HG03060 (cell line): Measurements from ENCODE around the gene TBX1.

Experiments
- ATAC-seq: cut with Tn5 transposase; IDR thresholded peaks from one replicate; pipeline ENCODE4 v1.9.1; 2021; ENCODE audit warnings: low read depth, moderate number of reproducible peaks; ENCODE audit not compliant: unreplicated experiment

TBX1 gene

DNA sequence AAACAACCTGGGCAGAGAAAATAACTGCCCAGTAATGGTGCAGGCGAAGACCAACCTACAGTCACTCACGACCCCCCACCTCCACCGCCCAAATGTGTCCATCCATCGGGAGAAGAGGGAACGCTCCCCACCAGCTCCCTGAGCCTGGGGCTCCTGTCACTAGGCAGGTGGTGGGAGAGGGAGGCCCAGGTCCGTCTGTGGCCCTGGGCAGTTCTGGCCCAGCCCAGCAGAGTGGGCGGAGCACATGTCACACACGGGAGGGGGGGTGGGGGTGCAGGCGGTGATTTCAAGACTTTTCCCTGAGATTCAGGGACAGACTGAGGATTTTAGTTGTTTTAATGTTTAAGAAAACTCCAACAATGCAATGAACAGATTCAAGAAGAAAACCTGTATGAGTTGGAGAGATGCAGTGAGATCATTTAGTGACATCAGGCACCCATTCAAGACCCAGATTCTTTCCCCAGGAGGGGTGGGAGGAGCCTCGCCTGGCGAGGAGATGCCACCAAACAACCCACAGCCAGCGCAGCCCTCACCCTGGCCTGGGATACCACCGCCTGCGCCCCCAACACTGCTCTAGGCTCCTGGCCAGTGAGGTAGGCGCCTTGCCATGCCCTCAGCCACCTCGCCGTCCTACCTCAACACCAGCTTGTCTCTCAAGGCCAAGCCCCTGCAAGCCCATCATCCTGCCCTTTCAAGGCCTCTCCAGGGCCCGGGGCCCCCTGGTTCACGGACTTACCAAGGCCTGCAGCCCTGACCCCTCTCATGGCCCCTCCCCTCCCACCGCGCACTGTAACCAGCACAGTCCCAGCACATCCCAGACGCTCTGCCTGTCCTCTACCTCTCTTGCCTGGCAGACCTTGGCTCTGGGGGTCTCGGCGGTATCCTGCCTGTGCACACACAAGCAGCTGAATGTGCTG, 36.8 kb downstream of the TBX1 start:
- ATAC-seq: no peak

DNA sequence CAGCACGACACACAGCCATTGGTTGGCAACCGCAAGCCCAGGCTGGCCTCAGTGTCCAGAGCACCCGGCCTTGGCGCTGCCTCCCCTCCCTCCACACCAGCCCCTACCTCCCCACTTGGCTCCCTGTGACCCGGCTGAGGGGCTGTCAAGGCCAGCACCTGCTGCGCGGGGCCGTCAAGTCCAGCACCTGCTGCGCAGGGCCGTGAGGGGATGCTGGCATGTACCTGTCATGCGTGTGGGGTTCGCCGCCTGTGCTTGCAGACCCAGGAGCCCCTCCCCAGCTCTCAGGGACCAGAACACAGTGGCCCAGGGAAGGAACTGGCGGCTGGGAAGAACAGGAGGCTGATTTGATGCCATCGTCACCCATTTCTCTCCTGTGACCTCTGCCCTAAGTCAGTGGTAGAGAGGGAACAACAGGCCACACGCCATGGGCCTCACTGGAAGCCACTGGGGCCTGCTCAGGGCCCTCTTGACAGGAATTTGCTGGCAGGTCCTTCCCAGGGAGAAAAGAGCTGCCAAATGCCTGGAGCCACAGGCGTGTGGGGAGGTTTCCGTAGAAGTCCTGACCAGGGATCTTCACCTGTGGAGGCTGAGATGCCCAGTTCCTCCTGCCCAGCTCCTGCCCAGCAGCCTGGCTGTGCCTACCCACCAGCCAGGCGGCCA, 37.6 kb downstream of the TBX1 start:
- no peak for ATAC-seq

DNA sequence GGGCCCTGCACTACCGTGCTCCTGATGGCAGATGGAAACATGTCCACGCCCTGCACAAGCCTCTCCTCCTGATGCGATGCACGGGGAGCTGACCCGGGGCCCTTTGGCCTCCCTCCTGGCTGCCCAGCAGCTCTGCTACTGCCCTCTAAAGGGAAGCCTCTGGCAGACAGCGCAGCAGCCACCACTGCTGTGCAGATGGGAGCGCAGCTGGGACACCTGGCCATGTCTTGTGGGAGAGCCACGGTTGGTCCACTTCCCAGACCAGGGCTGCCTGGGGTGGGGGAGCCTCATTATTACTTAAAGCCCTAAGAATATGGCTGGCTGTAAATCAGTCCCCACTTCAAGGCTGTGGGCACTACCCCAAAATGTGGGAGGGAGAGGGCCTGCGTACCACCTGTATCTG, 38.3 kb downstream of the TBX1 start:
- no peak for ATAC-seq

DNA sequence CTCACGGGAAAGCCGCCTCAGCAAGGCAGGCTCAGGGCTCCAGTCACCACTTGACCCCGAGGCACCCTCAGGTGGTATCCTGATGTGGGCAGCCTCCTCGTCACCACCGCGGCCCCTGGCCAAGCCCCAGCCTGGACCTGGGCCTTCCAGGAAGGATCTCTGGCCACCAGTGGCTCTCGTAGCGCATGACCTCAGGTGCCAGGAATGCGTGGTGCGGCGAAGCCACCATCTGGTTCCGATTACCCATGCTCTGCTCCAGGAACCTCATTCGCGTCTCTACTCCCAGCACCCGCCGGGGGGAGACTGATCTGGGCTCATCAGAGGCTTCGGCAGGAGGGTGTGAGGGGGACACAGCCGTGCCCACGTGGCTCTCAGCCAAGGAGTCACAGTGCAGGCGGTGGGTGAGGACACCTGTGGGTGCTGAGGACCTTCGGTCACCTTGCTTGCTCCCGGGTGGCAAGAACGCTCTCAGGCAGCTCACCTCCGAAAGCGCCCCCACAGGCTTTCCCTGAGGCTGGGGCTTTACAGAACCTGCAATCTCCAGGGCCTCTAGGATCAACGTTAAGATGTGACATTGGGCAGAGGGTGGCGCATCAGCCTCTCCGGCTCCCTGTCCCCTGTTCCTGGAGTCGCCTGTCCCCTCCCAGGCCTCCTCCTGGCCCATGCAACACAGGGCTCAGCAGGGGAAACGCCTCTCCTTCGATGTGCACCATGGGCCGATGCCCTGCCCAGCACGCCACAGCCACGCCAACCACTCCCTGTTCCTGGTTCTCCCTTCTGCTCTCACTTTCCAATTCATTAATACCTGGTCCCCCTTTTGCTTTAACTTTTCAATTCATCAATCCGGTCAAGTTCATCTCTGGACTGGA, 39.0 kb downstream of the TBX1 start:
- no peak for ATAC-seq

DNA sequence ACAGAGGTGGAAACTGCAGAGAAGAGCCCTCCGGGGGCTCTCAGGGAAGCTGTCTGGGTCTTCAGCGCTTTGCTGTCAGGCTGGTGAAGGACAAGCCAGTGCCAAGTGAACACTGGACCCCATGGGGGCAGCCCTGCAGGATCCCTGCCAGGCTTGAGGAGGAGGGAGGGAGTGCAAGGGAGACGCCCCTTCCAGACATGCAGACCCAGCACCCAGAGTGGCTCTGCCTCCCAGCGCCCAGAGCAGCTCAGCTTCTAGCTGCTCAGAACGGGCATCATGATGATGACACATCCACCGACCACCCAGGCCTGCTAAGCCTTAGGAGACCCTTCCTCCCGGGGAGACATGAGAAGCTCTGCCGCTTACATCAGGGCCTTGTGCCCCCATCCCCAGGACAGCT, 39.7 kb downstream of the TBX1 start:
- ATAC-seq: no peak

DNA sequence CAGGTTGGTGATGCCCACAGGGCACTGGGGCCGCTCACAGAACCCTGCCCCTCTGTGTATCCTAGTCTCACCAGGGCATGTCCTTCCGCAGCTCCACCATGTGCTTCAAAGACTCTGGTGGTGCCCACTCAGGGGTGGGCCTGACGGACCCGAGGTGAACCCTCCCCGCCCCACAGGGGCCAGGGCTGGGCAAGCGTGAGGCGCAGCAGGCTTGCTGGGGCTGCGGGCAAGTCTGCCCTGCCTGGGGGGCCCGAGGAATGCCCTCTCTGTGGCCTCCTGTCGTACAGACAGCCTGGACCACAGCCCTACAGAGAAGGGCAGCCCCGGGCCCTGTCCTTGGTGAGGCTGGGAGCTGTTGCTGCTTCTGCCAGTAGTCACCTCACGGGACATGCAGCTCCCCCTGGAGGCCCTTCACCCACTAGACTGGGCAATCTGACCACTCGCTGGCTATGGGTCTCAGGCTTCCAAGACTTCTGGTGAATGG, 40.2 kb downstream of the TBX1 start:
- ATAC-seq: no peak

DNA sequence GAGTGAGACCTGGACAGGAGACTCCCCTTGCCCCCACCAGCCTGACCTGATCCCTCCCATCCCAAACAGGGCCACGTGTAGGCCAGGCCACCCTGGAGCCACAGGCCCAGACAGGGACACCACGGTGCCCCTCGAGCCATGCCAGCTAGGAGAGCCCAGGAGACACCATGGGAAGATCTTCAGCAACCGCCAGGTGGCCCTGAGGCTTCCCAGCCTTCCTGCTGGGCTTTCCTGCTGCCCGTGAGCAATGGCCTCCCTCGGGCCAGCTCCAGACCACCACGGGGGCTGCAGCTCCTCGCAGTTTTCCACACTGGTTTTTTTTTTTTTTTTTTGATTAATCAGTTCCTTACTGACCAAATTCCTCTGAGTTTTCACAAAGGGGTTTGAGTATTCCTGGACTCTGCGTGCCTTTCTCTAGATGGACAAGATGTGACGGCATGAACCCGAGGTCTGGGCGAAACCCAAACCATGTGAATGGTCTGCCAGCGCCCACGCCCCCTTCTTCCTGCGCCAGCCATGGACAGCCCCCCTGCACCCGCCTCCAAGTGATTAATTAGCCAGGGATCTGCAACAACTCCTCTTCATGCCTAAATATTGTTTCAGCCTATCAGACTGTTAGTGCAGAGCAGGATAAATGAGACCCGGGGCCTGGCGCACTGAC, 40.9 kb downstream of the TBX1 start:
- no peak for ATAC-seq

DNA sequence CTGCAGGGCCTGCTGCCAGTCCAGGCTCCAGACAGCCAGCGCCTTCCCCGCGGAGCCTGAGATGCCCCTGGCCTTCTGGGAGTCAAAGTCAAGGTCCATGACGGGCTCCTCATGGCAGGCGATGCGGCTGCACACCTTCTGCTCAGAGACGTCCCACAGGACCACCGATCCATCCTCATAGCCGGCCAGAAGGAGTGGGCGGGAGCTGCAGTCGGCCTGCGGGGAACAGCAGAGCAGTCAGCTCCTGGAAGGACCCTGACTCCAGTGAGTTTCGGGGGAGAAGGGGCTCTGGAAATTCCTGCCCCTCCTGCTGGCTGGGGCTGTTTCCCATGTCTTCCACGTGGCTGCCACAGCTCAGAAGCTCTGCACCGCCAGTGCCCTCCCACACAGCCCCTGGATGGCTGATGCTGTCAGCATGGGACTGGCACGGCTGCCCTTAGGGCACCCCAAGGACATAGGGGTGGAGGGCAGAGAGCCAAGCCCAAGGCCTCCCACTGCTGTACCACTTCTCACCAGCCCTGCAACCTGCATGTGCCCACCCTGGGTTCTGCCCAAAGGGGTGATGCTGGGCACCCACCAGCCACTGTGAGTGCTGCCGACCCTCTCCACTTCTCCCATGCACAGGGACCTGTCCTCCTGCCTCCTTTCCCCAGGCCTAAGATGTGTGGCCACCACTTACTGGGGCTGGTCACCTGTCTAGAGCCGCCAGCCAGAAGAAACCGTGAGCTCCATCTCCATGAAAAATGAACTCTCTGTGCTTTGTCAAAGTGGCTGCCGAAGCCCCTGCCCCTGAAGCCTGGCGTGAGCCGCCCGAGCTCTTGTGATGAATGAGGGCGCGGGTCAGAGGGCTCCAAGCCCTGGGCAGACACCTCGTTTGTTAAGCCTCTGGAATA, 41.7 kb downstream of the TBX1 start:
- ATAC-seq: no peak

DNA sequence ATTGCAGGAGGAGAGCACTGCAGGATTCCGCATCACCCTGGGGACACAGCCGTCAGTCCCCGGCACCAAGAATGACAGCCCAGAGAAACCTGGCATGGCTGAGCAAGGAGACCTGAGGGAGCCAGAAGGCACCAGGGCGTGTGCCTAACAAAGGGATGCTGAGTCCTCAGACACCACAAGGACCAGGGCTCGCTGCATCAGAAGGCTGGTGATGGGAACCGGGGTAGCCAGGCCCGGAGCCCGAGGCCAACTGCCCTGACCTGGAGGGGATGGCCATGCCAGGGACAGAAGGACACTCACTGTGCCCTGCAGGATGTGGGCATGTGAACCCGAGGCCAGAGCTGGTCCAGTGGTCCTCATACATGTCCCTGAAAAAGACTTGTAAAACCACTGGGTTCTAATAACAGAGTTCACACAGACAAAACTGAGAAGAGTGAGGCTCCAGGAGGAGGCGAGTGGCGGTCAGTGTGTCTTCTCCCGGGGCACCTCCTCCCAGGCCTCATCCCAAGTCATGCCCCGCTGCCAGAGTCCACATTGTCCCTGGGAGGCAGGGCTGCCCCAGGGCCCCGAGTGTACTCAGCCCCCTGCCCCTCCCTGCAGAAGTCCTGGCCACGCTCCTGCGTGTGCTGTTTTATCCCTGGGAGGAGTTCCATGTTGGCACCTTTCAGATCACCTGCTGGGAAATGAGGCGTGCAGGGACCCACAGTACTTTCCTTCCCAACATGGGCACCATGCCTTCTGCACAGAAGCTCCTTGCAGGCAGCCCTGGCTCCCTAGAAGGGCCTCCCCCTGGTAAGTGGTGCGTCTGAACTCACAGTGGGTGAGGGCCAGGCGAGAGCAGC, 42.5 kb downstream of the TBX1 start:
- no peak for ATAC-seq

DNA sequence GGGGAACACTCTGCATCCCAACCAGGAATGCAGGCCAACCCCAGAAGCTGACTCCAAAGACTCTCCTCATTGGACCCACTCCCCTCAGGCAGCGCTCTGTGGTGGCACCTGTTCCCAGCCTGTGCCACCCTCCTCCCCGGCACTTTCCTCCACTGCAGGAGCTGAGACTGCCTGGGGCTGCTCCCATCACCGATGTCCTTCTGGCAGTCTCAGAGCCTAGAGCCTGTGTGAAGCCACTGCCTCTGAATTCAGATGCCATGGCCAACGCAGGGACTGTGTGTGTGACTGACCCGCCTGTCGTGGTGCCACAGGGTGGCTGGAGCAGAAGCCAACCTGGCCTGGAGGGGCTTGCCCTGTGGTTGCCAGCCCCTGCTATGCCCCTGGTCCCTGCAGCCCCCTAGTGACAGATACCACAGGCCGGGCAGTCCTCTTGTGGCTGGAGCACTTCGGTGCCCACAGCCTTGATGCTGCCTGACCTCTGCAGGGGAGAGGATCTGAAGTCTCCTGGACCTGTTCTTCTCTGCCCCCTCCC, 43.2 kb downstream of the TBX1 start:
- ATAC-seq: no peak

DNA sequence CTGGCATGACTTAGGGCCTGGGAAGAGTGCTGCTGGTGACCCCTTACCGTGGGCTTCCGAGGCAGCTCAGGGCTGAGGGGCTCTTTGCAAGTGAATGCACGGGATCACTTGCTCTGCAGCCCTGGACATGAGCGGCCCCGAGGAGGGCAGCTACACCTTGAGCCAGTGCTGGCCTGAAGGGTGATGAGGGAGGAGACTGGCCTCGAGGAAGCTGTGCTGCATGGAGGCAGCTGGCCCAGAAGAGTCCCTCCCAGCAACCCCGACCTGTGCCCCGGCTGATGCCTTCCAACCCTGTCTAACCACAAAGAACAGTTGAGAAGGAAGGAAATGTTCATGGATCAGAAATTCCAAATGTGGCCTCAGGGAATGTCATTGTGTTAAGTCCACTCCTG, 45.2 kb downstream of the TBX1 start:
- ATAC-seq: no peak

DNA sequence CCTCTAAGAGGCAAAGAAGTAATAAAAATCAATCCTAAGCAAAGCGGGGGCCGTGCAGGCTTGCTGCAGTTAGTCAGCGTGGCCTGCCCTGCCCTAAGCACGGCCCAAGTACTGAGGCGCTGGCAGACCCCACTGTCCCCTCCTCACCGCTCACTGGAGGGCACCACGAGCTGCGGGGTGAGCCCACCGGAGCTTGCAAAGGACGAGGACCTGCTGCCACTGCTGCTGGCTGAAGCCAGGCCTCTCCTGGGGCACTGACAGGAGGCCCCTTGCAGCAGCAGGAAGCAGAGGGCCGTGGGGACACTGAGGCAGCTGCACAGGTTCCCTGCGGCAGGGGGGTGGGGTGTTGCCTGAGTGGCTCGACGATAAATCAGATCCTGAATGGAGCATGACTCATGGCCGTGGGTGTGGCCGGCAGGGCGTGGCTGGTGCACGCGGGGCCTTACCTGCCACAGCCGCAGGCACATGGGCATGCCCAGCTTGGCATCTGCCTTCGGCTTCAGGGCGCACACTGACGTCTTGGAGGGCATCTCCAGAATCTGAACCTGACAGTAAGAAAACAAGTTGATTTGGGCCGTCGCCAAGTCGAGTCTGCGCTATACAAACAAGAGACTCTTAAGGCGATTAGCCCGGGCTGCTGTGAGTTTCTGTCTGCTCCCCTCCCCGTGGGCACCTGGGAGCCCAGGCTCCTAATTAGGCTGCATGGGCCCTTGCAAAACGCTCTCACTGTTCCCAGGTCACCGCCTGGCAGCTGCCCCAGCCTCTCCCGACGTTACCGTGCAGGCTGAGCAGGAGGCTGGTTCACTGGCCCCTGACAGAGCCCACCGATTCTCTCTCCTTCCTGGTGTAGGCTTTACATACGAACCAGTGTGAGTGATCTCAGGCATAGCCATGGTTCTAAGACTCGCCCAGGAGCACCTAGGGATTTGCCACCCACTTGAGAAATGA, 45.9 kb downstream of the TBX1 start:
- no peak for ATAC-seq

DNA sequence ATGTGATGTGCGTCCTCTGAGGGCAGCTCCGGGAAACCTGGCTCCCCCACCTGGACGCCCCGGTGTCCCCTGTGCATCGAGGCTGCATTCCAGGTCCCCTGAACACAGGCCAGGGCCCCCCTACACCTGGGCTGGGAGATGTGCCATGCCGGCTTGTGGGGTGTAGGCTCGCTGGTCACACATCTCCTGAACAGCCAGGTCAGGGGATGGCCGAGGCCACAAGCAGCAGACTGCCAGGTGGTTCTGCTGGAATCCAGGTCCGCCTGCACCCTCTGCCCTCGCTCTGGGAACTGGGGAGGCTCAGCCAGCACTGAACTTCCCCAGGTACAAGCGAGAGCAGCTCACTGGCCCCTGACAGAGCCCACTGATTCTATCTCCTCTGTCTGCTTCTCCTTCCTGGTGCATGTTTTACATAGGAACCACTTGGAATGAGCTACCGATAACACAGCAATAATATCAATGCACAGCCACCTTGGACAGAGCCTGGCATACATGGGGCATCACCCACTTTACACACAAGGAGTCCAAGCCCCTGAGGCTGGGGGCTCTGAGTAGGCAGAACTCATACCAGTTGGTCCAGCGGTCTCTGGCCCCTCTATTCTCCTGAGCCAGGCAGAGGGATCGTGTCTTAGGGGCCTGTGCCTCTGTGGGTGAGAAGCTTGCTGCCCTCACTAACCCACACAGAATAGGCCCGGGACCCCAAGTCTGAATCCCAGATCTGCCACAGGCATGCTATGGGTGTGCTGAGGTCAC, 46.8 kb downstream of the TBX1 start:
- ATAC-seq: no peak

DNA sequence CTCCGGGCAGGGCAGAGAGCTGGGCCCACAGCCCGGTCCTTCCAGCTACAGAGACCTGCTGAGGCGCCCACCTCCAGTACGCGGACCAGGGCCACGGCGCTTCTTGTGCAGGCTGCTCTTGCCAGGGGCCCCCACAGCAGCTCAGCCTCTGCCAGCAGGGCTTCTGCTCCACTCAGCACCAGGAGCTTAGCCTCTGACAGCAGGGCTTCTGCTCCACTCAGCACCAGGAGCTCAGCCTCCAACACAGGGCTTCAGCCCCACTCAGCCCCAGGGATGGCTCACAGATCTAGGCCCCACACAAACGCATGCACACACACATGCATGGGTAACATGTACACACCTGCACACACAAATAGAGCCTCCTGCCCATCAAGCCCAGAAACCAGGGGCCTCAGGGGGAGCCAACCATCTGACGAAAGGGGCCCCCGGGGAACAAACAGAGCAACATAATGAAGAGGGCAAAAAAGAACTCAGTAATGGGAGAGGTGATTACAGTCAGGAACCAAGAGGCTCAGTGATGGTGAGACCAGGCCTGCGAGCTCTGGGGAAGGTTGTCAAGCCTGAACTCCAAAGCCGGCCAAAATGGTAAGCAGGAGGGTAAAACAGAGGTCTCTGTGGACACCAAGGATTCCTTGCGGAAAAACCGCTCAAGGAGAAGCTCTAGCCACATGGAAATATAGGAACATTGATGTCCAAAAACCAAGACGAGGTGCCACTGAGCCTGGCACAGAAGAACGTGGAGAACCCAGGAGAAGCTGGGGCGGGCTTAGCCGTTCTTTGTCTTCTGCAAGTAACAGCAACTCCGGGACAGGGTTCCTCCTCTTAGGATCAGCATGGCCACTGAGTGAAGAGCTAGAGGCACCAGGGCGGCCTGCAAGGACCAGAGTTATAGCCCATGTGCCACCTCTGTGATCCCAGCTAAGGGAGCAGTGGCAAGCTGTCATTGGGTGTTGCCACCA, 47.6 kb downstream of the TBX1 start:
- ATAC-seq: no peak

DNA sequence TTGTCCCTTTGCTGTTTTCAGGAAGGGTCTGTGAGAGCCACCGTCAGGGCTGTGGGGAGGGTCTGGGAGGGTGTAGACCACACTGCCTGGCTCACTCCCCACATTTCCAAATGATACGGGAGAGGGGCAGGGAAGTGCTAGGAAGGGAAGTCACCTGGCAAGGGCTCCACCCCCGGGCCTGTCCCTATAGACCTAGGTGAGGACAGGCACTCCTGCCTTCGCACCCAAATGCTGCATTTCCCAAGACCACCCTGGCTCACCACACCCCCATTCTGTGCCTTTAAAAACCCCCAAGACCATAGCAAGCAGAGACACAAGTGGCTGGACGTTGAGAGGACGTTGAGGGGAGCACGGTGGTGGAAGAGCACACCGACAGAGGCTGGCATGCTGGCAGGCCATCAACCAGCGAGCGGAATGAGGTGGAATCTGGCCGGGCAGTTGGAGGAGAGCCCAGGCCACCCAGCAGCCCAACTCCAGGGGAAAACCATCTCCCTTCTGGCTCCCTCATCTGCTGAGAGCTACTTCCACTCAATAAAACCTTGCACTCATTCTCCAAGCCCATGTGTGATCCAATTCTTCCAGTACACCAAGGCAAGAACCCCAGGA, 48.4 kb downstream of the TBX1 start:
- ATAC-seq: no peak
